Uterus (tissue), 4 donors: Measurements from ENCODE around the gene CAPN15. TPM values are rescaled to one million over a fixed set of nuclear protein-coding genes. Genes with fewer than 3 reads are reported as not detected.

Source experiments
- DNase-seq, 2 donors: peaks; one replicate each; pipeline ENCODE4 v3.0.0-alpha.2; 2019 to 2020
- H3K27ac ChIP-seq, 2 donors: fragments of 200-600 bp; sonication (generic); 1 replicate in 1 of 2; 2 replicates in 1 of 2; pipeline ENCODE4 v1.5.1; 2016 to 2018
- H3K27me3 ChIP-seq, 2 donors: fragments of 200-600 bp; sonication (generic); one replicate each; pipeline ENCODE4 v1.5.1; 2018 to 2019; ENCODE audit warnings: control low read depth in 1 of 2
- H3K36me3 ChIP-seq, 2 donors: fragments of 200-600 bp; sonication (generic); one replicate each; pipeline ENCODE4 v1.5.1; 2019; ENCODE audit warnings: control low read depth in 1 of 2
- H3K4me1 ChIP-seq, 2 donors: fragments of 200-600 bp; sonication (generic); one replicate each; pipeline ENCODE4 v1.5.1; 2018 to 2019; ENCODE audit warnings: control low read depth in 1 of 2
- H3K4me3 ChIP-seq, 2 donors: fragments of 200-600 bp; sonication (generic); 1 replicate in 1 of 2; 2 replicates in 1 of 2; pipeline ENCODE4 v1.5.1; 2018 to 2019; ENCODE audit warnings: mild to moderate bottlenecking in 1 of 2
- H3K9me3 ChIP-seq, 2 donors: fragments of 200-600 bp; sonication (generic); one replicate each; pipeline ENCODE4 v1.5.1; 2019; ENCODE audit warnings: control low read depth in 1 of 2
- POLR2A ChIP-seq, 2 donors: fragments of 450-650 bp; IDR thresholded peaks; one replicate each; pipeline ENCODE4 v1.6.1; 2016; ENCODE audit warnings: antibody characterized with exemption in 2 of 2, mild to moderate bottlenecking in 1 of 2, moderate library complexity in 1 of 2
- intact Hi-C: fragments of 100-400 bp; cut with DNase I; formaldehyde crosslinking; loops from one replicate; pipeline ENCODE4 v1.15.1; 2023; ENCODE audit warnings: low total_unique reads
- total RNA-seq, 4 donors: library from RNA; depleted of rRNA in 3 of 4; stranded (reverse); fragments of >200 nt in 3 of 4; gene quantifications; one replicate each; pipeline versions ENCODE4 v1.1.0 to v1.2.4, GENCODE V29; 2014 to 2023
- TF ChIP-seq, protein P1 (sequence below), 4 experiments: fragments of 200-600 bp in 2 of 4; fragments of 450-650 bp in 2 of 4; sonication (generic) in 2 of 4; IDR thresholded peaks; one replicate each; pipeline ENCODE4 v1.5.1; 2016 to 2019; ENCODE audit warnings: antibody characterized with exemption in 4 of 4, mild to moderate bottlenecking in 2 of 4, moderate library complexity in 1 of 4
- donor health status: DM: yes; HTN: yes; CAD: no.

CAPN15 gene
- total RNA-seq, 4 donors from 2014 or later = 7.9 to 37.3 (median 19.3) TPM

- intact Hi-C loops = no loop called here
- Histone ChIP-seq H3K27ac (peak overlapping the region; percentile 39 to 57), H3K27me3 (peaks cover 0 to 11% of the 10 kb centered on the region in 2 donors), H3K9me3 (no peaks in the 10 kb centered on the region), H3K36me3 (no peaks in the 10 kb centered on the region), H3K4me1 (peaks cover 13 to 15% of the 10 kb centered on the region in 2 donors), H3K4me3 (no peak overlapping the region)
- DNase-seq = peak in 1 of 2 donors; percentile 41
- TF ChIP-seq, protein P1, sequence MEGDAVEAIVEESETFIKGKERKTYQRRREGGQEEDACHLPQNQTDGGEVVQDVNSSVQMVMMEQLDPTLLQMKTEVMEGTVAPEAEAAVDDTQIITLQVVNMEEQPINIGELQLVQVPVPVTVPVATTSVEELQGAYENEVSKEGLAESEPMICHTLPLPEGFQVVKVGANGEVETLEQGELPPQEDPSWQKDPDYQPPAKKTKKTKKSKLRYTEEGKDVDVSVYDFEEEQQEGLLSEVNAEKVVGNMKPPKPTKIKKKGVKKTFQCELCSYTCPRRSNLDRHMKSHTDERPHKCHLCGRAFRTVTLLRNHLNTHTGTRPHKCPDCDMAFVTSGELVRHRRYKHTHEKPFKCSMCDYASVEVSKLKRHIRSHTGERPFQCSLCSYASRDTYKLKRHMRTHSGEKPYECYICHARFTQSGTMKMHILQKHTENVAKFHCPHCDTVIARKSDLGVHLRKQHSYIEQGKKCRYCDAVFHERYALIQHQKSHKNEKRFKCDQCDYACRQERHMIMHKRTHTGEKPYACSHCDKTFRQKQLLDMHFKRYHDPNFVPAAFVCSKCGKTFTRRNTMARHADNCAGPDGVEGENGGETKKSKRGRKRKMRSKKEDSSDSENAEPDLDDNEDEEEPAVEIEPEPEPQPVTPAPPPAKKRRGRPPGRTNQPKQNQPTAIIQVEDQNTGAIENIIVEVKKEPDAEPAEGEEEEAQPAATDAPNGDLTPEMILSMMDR (IDR thresholded peaks at IDR 0.05) = no peak
- no peak for TF ChIP-seq POLR2A (IDR thresholded peaks at IDR 0.05)
These were observed 38.2 kb downstream of the CAPN15 start for GRCh38 chr16:565419-566330.

GRCh38 chr16:566475-567372 lies 39.2 kb downstream of the CAPN15 start, which contains the start of gene NHLRC4:
NHLRC4 (plus strand) TSS chr16:567005; CDS start chr16:568048, 1,043 bp downstream.
- peak within 1 kb of the TSS; percentile 39 to 57 for H3K27ac ChIP-seq
- peak within 1 kb of the TSS; percentile 18 to 25 for H3K4me3 ChIP-seq
- H3K36me3 ChIP-seq = no peaks in the 10 kb centered on the region
- intact Hi-C loops = no loop called here
- no peaks in the 10 kb centered on the region for H3K9me3 ChIP-seq
- peak; percentile 76 to 77 for DNase-seq
- TF ChIP-seq POLR2A (IDR thresholded peaks at IDR 0.05) = no peak
- TF ChIP-seq, protein P1 (IDR thresholded peaks at IDR 0.05) = no peak
- peaks cover 13 to 15% of the 10 kb centered on the region in 2 donors for H3K4me1 ChIP-seq
- H3K27me3 ChIP-seq = peaks cover 0 to under 1% of the 10 kb centered on the region in 2 donors

DNA sequence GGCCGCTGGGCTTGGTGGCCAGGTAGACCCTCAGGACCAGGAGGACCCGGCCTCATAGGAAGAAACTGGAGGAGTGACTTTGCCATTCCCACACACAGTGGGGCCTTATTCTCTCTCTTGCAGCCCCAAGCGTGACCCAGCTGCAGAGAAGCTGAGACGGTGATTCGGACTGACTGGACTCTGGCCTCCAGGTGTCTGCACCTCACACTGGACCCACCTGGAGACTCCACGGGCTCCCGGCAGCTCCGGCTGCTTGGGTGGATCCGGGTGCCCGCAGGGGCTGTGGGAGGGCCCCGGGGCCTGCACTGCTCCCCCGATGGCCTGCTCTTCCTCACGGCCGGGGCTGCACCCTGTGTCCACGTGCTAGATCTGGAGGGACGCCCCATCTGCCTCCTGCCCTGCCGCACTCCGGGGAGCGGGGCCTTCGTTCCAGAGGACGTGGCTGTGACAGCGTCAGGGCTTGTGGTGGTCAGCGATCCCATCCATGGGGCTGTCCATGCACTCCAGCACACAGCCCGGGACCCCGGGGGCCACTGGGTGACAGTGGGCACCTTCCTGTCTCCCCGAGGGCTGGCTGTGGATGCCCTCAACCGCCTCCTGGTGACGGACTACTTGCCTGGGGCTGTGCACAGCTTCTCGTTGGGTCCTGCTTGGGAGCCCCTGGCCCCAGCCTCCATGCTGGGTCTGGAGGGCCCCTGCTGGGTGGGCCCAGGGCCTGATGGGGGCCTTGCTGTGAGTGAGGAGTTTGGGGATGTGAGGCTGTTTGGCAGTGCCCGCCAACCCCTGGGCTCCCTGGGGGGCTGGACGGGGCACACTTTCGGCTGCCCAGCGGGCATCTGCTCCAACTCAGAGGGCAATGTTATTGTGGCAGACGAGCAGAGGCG lies 40.1 kb downstream of the CAPN15 start:
- H3K4me1 ChIP-seq = peaks cover 13 to 15% of the 10 kb centered on the region in 2 donors

More for the DNA sequence above, 40.1 kb downstream of the CAPN15 start:
- Histone ChIP-seq H3K4me3 (peak overlapping the region in 1 of 2 donors; percentile 25), H3K27me3 (no peaks in the 10 kb centered on the region), H3K36me3 (no peaks in the 10 kb centered on the region), H3K9me3 (no peaks in the 10 kb centered on the region), H3K27ac (peak overlapping the region; percentile 39 to 57)
- TF ChIP-seq, protein P1 (IDR thresholded peaks at IDR 0.05) = no peak
- no peak for TF ChIP-seq POLR2A (IDR thresholded peaks at IDR 0.05)
- no peak for DNase-seq
- intact Hi-C loops = no loop called here
